Neural cell (in vitro differentiated cells): Measurements from ENCODE around the gene EIF4B.

Source experiments
- RAD21 ChIP-seq: fragments of 450-650 bp; conservative IDR thresholded peaks from 2 replicates; pipeline ENCODE4 v1.6.1; 2014; ENCODE audit warnings: antibody characterized with exemption, mild to moderate bottlenecking, moderate library complexity
- TF ChIP-seq, protein P1 (sequence below): IDR thresholded peaks from 2 replicates; pipeline ENCODE4 v1.6.1; 2012; ENCODE audit warnings: borderline replicate concordance
- TF ChIP-seq, protein P2 (sequence below): fragments of 450-650 bp; IDR thresholded peaks from 2 replicates; pipeline ENCODE4 v1.5.1; 2014; ENCODE audit warnings: antibody characterized with exemption, mild to moderate bottlenecking, moderate library complexity; ENCODE audit not compliant: poor library complexity, severe bottlenecking

DNA sequence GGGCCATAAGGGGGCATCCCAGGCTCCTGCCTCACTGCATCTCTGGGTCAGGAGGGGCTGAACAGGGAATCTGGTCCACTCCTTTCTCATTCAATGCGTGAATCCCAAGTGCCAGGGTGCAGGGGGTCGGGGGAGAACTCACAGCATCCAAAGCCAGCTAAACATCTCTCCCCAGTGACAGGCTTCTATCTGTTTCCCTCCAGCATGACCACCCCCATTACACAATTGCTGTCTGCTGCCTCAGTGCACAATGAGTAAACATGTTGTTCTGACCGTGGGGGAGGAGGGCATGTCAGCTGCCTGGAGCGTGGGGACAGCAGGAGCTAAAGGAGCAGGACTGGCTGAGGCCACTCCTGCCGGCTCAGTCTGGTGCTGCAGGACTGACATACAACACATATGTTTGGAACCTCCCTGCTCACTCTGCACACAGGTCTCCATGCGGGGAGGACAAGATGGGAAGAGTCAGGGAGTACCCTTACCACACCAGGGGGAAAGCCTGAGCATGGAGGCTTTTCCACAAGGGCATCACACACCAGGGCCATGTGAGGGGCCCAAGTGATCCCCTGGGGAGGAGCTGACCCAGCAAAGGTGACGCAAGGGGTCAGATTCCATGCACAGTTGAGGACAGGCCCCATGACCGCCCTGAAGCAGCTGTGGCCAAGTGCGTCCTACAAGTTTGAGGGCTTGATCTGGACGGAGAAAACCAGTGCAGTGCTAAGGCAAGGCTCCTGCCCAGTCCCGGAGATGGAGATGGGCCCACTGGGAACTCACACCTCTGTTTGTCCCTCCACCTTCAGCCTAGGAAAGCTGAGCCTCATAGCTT lies 45.0 kb downstream of the EIF4B start:
- TF ChIP-seq, protein P1, sequence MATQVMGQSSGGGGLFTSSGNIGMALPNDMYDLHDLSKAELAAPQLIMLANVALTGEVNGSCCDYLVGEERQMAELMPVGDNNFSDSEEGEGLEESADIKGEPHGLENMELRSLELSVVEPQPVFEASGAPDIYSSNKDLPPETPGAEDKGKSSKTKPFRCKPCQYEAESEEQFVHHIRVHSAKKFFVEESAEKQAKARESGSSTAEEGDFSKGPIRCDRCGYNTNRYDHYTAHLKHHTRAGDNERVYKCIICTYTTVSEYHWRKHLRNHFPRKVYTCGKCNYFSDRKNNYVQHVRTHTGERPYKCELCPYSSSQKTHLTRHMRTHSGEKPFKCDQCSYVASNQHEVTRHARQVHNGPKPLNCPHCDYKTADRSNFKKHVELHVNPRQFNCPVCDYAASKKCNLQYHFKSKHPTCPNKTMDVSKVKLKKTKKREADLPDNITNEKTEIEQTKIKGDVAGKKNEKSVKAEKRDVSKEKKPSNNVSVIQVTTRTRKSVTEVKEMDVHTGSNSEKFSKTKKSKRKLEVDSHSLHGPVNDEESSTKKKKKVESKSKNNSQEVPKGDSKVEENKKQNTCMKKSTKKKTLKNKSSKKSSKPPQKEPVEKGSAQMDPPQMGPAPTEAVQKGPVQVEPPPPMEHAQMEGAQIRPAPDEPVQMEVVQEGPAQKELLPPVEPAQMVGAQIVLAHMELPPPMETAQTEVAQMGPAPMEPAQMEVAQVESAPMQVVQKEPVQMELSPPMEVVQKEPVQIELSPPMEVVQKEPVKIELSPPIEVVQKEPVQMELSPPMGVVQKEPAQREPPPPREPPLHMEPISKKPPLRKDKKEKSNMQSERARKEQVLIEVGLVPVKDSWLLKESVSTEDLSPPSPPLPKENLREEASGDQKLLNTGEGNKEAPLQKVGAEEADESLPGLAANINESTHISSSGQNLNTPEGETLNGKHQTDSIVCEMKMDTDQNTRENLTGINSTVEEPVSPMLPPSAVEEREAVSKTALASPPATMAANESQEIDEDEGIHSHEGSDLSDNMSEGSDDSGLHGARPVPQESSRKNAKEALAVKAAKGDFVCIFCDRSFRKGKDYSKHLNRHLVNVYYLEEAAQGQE = no peak
- TF ChIP-seq, protein P2, sequence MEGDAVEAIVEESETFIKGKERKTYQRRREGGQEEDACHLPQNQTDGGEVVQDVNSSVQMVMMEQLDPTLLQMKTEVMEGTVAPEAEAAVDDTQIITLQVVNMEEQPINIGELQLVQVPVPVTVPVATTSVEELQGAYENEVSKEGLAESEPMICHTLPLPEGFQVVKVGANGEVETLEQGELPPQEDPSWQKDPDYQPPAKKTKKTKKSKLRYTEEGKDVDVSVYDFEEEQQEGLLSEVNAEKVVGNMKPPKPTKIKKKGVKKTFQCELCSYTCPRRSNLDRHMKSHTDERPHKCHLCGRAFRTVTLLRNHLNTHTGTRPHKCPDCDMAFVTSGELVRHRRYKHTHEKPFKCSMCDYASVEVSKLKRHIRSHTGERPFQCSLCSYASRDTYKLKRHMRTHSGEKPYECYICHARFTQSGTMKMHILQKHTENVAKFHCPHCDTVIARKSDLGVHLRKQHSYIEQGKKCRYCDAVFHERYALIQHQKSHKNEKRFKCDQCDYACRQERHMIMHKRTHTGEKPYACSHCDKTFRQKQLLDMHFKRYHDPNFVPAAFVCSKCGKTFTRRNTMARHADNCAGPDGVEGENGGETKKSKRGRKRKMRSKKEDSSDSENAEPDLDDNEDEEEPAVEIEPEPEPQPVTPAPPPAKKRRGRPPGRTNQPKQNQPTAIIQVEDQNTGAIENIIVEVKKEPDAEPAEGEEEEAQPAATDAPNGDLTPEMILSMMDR = no peak
- no peak for TF ChIP-seq RAD21
